Measurements from ENCODE around the gene HSD11B2.

- no peak for TF ChIP-seq POLR2AphosphoS5 (IDR thresholded peaks at IDR 0.05; ENCODE audit: low read length)
- TF ChIP-seq POLR2A (IDR thresholded peaks at IDR 0.05; ENCODE audit: low read depth, low read length): no peak
- no peak for TF ChIP-seq YY1 (IDR thresholded peaks at IDR 0.05; ENCODE audit: low read depth, low read length)
- TF ChIP-seq SUZ12 (IDR thresholded peaks at IDR 0.05; ENCODE audit: unreplicated experiment): no peak
Observed at GRCh38 chr16:67456391-67457081, 25.6 kb downstream of the HSD11B2 start.
